ENCODE data around the gene CAMK1D.

The CAMK1D gene

DNA sequence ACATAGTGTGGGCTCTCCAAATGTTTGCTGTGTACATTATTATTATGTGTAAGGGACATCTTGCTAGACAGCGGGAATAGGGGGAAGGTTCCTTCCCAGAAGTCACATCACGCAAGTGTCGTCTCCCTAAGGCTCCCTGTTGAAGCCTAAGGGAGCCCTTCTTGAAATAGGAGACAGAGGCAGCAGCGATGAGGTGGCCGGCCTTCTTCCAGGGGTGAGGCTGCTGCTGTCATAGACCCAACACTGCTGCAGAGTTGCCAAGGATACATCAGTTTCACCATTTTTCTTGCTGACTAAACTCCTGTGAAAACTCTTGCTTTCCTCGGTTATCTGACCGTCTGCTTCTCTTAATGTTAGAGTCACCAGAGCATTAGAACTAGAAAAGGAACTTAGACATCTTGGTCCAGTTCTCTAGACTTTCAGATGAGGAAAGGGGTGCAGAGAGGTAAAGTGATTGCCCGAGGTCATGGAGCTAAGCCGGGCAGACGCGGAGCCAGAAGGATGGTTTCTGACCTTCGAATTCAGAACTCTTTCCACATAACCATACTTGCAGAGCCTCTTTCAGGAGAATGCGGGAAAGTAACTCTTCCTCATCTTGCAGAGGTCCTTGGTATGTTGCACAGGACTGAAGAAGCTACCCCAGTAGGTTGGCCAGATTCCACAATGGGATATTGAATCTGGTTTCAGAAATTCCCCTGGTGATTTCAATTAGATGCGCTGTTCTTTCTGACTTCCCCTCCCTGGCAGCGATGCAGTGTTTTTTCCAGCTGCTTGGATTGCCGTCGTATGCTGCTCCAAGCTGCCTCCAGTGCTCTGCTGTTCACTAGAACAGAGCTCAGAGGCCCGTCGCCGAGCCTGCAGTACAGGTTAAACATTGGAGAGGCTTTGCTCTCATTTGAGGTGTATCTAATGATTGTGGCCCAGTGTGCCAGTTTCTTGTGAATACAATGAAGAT is 217.1 kb downstream of the CAMK1D start:
- no peak for DNase-seq

DNA sequence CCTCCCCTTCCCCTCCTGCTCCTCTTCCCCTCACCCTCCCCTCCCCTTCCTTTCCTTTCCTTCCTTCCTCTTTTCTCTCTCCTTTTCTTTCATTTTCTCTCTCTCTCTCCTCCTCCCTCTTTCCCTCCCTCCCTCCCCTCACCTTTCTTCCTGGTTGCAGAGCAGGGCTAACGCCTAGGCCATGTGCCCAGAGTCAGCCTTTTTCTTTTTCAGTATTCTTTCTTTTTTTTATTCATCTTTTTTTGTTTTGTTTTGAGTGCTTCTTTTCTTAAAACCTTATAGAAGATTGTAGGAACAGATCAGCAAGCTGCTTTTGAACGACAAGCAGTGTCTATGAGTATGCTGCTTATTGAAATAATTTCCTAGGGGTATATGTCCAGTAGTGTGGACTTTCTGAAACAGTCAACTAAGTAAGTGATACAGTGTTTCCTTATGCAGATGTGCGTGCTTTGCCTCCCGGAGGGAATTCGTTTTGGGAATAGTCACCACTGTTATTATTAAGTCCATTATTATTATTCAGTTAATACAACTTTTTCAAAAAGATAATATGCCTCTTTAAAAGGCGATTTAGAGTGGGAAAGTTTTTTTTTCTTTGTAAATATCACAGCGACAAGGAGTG is 219.2 kb downstream of the CAMK1D start:
- DNase-seq, result no peak

DNA sequence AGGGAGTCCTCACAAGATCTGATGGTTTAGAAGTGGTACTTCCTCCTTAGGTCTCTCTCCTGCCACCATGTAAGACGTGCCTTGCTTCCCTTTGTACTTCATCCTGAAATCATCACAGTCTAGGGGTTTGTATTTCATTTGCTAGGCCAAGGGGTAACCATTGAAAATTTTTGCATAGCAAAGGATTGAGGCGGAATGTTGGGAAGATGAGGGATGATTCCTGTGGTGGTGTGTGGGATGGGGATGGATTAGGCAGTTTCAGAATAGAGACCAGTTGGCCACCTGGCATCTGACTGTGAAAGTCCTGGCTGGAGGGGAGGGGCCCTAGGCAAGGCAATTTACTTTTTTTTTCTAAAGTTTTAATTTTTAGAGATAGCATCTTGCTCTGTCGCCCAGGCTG is 222.9 kb downstream of the CAMK1D start:
- DNase-seq, result no peak

DNA sequence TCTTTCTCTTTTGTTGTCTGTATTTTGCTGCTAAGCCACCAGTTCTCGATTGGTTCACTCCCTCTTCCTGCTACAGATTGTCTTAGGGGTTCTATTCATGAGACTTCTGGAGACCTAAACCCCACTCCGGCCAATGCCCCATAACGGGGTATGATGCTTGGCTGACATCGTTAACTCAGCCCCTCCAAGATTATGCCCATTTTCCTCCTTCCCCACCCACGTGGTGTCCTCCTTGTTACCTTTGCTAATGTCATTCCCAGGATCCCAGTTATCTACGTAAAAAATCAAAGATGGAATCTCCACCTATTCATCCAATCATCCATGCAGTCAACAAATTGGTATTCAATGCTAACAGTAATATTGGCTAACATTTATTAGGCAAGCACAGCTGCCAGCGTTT is 228.3 kb downstream of the CAMK1D start:
- DNase-seq, result no peak

DNA sequence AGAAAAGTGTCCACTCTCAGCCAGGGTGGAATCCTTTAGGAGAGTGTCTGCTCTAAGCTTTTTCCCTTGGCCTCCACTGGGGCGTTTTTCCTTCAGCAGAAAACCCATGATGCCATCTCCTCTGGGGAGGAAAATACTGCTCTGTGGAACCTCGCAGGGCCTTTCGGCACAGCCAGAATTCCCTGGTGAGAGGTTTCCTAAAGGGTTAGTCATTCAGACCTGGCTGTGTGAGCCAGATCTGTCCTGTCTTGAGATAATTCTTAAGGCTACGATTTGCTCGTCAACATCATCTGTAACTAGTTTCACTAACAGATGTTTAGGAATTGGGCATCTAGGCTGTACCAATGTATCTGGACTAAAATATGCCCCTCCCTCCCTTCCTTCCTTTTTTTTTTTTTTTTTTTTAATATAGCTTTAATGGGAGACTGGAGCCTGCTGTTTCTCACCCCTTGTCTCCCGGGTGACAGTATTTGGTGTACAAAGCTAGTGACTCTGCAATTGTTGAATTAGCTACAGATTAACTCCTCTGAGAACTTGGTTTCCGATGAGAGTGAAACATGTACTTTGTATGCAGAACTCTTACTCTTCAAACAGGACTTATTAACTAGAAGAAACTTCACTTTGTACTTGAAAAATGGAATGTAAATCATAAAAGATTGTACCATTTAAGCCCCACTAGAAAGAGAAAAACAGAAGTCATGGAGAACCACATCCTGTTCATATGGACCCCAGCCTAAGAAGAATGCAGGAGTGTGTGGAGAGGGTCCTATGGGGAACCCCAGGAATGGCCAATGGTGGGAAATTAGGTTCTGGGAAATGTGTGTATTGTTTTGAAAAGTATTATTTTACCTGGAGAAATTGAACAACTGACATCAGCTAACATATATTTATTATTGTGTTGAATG is 230.9 kb downstream of the CAMK1D start:
- DNase-seq, result no peak

DNA sequence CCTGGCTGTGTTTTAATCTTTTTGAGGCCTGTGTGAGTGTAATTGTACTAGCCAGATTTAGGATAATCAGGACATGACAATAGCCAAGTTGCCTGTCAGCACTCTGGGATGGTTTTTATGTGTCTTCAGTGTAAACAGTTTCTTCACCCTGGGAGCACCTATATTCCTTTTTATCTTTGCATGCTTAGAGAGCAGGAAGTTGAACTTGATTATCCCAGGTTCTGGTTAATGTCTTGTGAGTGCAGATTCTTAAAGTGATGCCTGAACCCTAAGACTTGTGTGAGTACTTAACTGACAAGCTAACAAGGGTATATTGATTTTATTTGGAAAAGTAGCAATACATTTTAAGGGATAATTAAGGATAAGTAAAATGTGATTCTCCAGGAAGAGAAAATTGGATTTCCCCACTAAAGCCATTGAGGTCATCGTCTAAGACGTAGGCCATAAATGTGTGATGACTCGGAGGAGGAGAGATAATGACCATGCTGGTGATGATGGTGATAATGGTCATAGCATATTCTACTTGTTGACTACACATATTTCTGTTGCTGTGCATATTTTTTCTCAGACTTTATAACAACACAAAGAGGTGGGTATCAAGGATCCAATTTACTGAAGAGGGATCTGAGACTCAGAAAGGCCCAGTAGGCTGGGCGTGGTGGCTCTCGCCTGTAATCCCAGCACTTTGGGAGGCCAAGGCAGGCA is 234.7 kb downstream of the CAMK1D start:
- no peak for DNase-seq

DNA sequence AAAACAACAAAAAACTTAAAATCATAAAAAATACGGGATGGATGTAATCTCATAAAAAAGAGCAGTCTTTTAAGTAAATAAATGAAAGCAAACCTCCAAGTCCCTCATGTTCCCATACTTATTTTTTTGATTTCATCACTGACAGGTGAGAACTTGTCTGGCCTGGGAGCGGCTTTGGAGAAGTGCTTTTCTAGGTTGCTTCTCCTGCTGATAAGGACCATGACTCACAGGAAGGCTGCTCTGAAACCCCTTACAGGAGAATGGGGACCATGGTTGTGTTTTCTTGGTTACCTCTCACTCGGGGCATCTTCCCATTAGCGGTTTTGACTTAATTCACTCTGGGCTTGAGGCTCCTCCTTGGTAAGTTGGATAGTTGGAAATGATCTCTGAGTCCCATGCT is 237.4 kb downstream of the CAMK1D start:
- DNase-seq, result no peak

DNA sequence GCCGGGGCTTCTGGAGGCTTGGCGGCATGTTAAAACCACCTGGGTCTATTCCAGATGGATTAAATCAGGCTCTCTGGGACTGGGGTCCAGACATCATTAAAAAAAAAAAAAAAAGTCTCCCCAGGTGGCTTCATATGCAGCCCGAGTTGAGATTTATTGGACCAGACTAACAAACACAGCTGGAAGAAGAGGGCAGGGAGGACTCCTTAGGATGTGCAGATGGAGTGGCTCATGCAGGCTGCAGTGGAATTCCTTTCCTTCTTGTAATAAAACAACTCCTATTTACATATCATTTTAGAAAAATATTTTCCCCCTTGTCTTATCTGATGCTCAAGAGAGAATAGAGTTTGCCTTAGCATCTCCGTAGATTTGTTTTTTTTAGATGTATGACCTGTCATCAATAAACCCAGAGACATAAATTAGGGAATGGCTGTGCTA is 238.1 kb downstream of the CAMK1D start:
- DNase-seq, result no peak

DNA sequence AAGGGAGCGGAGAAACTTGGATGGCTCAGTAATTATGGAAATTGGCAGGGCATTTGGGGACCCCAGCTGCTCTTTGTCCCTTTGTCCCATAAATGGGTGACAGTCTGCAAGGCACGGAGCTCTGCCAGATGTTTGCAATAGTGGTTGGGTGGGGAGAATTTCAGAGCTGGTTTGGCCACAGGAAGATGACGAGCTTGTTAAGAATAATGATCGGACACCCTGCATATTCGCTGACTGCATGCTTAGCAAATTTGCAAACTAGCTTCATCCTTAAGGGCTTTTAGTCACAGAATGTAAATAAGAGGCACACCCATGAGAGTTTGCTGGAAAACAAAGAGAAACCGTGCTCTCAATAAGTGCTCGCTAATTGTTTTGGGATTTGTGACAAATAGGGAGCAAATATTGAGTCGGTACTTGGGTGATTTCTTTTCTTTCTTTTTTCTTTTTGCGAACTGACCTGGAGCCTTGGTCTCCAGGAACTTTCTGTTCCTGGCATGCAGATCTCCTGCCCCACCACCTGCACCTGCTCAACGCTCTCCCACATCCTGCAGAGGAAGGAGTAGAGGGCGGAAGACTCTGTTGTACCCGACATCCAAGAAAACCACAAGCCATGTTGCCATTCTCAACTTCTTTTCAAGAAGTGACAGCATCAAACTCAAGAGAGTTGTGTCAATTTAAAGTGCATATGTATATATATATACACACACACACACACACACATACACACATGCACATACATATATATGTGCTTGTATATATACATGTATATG is 238.9 kb downstream of the CAMK1D start:
- peak; percentile 49 for DNase-seq

DNA sequence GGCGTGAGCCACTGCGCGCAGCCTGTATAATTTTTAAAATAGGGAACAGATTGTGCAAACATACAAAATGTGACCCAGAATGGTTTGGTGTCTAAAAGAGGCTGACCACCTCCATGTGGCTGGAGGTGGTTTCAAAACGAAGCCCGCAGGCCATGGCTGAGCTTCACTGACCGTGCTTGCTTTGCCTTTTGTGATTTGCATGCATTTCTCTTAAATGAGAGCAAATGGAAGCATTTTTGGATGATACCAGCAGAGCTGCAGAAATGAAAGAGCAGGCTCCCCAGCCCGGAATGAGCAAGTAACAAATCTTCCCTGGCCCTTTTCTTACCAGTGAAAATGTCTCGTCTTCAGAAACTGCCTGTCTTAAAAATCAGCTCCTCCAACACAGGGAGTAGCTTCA is 239.9 kb downstream of the CAMK1D start:
- DNase-seq, result no peak

DNA sequence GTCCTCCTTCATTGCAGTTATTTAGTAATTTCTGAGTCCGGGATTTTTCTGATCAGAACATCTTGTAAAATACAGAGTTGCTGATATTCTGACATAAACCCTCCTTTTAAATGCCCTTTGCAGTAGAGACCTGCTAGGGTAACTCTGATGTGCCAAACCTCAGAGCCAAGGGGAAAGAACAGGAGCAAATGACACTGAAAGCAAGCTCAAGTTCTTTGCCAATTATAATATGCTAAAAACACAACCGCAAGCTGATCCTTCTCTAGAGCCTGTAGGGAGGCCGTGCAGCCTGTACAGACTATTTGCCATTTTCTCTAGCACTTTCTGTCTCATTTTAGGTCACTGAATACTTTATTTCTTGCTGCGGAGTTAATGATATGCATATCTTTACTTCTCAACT is 240.4 kb downstream of the CAMK1D start:
- DNase-seq, result no peak

DNA sequence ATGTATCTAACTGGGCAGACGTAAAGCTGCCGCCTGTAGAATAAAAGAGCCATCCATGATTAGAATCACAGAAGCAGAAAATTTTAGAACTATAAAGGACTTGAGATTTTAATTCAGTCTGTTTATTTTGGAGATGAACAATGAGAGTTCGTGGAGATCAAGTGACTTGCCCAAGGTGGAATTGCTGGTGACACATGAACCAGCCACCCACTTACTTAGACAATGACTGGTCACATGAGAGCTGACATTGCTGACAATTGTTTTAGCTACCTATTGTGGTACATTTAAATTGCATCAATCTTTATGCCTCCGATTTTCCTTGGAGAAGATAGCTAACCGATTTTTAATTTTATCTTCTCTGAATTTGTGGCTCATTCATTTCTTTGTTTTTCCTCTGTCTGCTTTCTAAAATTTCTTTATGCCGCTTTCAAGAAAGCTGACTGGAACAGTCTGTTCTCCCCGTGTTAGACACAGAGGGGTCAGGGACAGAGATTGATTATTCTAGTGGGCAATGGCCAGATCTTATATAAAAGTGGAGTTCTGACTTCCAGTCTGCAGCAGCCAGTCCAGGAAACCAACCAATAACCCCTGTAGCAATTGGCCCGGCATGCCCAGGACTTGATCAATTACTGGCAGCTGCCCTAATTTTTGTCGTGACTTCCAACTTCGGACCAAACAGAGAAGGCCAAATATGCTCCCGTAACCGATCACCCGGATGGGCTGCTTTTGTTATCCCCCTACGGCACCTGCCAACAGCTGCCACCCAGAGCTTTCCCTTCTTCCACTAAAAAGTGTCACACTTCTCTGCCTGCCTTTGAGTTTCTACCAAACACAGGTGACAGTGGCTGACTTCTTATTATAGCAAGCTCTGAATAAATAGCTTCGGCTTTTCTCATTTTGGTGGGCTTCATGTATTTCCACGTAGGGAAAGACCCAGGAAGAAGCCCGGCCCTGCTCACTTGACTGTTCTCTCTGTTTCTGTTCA is 241.6 kb downstream of the CAMK1D start:
- no peak for DNase-seq

DNA sequence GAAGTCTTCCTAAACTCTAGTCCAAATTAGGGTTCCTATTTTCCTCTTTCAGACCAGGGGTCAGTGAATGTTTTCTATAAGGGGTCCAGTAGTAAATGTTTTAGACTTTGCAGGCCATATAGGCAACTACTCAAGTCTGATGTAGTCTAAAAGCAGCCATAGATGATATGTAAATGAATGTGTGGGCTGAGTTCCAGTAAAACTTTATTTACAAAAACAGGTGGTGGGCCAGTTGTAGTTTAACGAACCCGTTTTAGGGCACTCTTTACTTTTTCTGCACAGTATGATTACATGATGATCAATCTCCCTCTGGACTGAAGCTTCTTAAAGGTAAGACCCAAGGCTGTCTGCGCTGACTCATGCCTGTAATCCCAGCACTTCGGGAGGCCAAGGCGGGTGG is 243.6 kb downstream of the CAMK1D start:
- DNase-seq, result no peak

DNA sequence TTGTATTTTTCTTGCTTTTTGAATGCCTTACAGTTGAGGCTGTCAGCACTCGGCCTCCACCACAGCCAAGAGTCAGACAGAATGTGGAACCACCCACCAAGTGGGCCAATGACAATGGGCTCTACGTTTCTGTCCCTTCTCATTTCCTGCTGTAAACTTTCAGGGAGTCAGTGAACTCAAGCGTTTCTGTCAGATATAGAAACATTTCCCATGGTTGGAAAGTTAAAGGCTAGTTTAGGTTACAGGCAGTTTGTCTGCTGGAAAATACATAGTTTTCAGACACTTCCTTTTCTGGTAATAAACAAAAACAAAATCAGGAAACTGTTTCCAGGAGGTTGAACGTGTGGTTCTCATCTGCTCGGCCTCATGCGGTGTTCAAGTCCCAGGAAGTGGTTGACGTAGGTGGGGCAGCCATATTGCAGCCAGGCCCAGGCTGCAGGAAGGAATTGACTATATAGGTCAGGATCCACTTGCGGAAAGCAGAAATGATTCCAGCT is 245.1 kb downstream of the CAMK1D start:
- peak; percentile 46 for DNase-seq

DNA sequence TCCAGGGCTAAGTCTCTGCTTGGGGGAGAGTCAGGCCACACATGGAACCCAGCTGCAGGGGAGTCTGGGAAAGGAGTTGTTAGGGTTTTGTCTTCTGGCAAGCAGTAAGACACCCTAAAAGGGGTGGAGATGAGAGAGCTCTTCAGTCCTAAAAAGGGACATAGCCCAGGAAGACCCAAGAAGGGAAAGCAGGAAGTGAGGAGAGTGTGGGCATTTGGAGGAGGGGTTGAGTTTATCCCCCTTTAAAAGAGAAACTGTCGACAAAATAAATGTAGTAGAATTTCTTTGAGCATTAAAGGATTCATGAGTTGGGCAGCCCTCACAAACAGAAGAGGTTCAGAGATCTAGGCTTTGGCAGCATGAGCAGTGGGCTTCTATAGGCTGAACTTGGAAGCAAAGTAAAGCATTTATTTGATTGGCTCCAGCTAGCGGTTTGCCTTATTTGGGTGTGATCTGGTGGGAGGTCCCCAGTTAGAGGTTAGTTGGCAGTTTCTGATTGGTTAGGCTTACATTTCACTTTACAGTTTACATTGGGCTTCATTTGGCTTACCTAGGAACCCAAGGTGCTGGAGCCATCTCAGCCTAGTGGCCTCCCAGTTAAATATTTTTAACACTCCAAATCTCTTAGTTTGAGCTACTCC is 246.7 kb downstream of the CAMK1D start:
- DNase-seq, result no peak

DNA sequence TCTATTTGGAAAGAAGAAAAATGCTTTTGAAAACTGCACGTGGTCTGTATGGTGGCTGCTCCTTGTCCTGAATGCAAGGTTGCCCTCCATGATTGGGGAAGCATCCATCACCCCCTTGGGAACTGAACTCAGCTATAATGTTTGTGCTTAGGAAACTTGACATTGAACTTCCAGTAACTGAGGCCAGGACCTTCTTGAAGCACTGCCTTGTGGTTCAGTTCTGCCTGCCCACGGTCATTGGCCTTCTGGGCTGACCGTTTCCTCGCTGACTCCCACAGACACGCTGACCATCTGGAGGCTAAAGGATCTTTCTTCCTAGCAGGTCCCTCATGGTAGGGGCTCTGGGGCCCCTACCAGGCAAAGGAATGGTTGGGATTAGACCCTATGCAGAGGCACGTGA is 247.8 kb downstream of the CAMK1D start:
- no peak for DNase-seq

DNA sequence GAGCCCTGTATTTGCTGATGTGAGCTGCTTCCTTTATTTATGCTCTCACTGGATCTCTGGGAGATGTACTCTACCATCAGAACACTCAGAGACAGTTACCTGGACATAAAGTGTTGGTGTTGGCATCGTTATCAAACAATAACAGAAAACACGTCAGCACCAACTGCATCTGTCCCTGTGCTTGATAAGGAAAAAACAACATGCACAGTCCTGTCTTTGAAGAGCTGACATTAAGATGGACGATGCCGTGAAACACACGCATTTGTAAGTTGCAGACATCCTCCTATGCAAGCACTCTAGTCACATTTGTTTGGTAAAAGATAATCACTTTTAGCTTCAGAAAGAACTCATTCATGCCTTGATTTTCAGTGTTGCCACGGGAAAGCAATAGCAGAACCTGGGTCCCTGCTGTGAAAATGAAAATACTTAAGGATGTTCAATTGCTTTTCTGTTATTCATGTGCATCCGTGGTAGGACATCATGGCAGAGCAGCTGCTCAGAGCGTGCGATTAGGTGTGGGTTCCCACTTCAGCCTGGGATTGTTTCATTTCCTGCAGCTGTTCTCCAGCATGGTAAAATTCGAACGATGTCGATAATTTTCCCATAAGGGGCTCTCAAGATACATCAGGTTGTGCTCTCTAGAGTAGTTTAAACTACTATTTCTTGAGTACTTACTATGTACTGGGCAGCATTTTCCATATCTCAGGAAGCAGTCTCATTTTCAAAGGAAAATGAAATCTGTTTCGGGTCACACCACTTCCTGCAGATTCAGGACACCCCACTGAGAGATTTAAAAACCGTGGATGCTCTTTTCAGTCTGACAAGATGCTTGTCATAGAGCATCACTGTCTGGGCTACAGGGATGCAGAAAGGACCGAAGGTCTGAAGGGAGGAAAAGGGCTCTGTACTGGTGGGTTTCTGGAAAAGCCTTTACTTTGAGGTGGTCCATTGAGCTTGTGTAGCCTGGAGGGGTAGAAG is 248.7 kb downstream of the CAMK1D start:
- DNase-seq, result no peak

DNA sequence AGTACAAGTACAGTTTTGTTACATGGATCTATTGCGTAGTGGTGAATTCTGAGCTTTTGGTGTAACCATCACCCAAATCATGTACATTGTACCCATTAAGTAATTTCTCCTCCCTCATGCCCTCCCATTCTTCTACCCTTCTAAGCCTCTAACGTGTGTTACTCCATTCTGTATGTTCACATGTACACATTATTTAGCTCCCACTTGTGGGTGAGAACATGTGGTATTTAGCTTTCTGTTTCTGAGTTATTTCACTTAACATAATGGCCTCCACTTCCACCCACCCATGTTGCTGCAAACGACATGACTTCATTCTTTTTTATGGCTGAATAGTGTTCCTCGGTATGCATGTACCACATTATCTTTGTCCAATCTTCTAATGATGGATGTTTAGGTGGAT is 251.3 kb downstream of the CAMK1D start:
- DNase-seq, result no peak

DNA sequence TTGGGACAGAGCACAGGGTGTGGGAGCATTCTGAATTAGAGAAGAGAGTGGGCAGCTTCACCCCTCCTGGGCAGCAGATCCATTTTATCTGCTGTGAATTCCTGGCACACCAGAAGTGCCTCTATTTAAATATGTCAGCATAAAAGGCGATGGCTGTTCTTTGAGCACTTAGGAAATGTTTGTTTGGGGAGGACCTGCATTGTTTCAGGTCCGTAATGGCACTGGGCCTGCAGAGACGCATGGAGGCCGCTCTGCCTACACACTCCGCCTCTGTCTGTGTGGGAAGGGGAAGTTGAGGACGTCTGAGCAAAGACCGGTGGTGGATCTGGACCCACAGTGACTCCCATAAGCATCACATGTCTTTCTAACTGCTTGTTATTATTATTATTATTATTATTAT is 253.2 kb downstream of the CAMK1D start:
- DNase-seq, result no peak

Data from CD4-positive, alpha-beta T cell treated with Interleukin-17A for 4 hours (primary cell).